ENCODE measurements around the gene RELL2. TPM values are rescaled to one million over a fixed set of nuclear protein-coding genes. Genes with fewer than 3 reads are reported as not detected.

Gene RELL2
- total RNA-seq, 4 donors from 2014 or later: 0.49 to 1.9 (median 1.4) TPM

GRCh38 chr5:141623611-141624010 is 13.2 kb upstream of the RELL2 start:
- no peak for TF ChIP-seq CTCF (IDR thresholded peaks at IDR 0.05; ENCODE audit: low read depth)

GRCh38 chr5:141628175-141628788 is 8.5 kb upstream of the RELL2 start:
- TF ChIP-seq CTCF (IDR thresholded peaks at IDR 0.05; ENCODE audit: low read depth): no peak

GRCh38 chr5:141630570-141631140 is 6.1 kb upstream of the RELL2 start:
- TF ChIP-seq CTCF (IDR thresholded peaks at IDR 0.05; ENCODE audit: low read depth): no peak

GRCh38 chr5:141632650-141633049 is 4.1 kb upstream of the RELL2 start:
- no peak for TF ChIP-seq CTCF (IDR thresholded peaks at IDR 0.05; ENCODE audit: low read depth)

GRCh38 chr5:141633871-141634561 is 2.8 kb upstream of the RELL2 start:
- TF ChIP-seq CTCF (IDR thresholded peaks at IDR 0.05; ENCODE audit: low read depth): no peak

- no peak for TF ChIP-seq CTCF (IDR thresholded peaks at IDR 0.05; ENCODE audit: low read depth)
These were observed 2.1 kb upstream of the RELL2 start for GRCh38 chr5:141634720-141635119.

GRCh38 chr5:141635646-141636045 is 1.2 kb upstream of the RELL2 start:
- TF ChIP-seq CTCF (IDR thresholded peaks at IDR 0.05; ENCODE audit: low read depth): no peak
